NCI-H2107 (cell line): Measurements from ENCODE around the gene SWAP70.
"Not testable (repeated sequence)": the region's sequence is repeated elsewhere in the genome, so short reads cannot be mapped to it uniquely, and the experiment has no call there.

ENCODE experiments used
- DNase-seq: peaks from one replicate; lab custom pipeline; 2025; lab: John Stamatoyannopoulos, UW

The SWAP70 gene

GRCh38 chr11:9663699-9664275 lies at the start of gene SWAP70:
Gene SWAP70, plus strand, starts transcription at chr11:9664077. Its CDS starts 103 bp downstream, at chr11:9664180.
- no peak for DNase-seq

GRCh38 chr11:9615031-9615451 lies 48.8 kb upstream of the SWAP70 start:
- no peak for DNase-seq

GRCh38 chr11:9616042-9616675 lies 47.7 kb upstream of the SWAP70 start:
- DNase-seq = no peak

- no peak for DNase-seq
These were observed 47.0 kb upstream of the SWAP70 start for GRCh38 chr11:9616858-9617257.

GRCh38 chr11:9617940-9618339 lies 45.9 kb upstream of the SWAP70 start:
- no peak for DNase-seq

GRCh38 chr11:9619004-9619403 lies 44.9 kb upstream of the SWAP70 start:
- DNase-seq = no peak

GRCh38 chr11:9619971-9620370 lies 43.9 kb upstream of the SWAP70 start:
- no peak for DNase-seq

GRCh38 chr11:9622353-9622752 lies 41.5 kb upstream of the SWAP70 start:
- not testable (repeated sequence) for DNase-seq

- not testable (repeated sequence) for DNase-seq
These were observed 40.8 kb upstream of the SWAP70 start for GRCh38 chr11:9623053-9623452.

GRCh38 chr11:9624448-9624847 lies 39.4 kb upstream of the SWAP70 start:
- no peak for DNase-seq

GRCh38 chr11:9625162-9625561 lies 38.7 kb upstream of the SWAP70 start:
- no peak for DNase-seq

GRCh38 chr11:9625728-9626127 lies 38.1 kb upstream of the SWAP70 start:
- no peak for DNase-seq

GRCh38 chr11:9626496-9627394 lies 37.1 kb upstream of the SWAP70 start:
- DNase-seq = no peak

GRCh38 chr11:9629064-9629463 lies 34.8 kb upstream of the SWAP70 start:
- DNase-seq = no peak

- no peak for DNase-seq
These were observed 30.2 kb upstream of the SWAP70 start for GRCh38 chr11:9633679-9634078.

- DNase-seq = no peak
These were observed 27.2 kb upstream of the SWAP70 start for GRCh38 chr11:9636691-9637090.

GRCh38 chr11:9639099-9639498 lies 24.8 kb upstream of the SWAP70 start:
- DNase-seq = no peak

GRCh38 chr11:9639985-9640384 lies 23.9 kb upstream of the SWAP70 start:
- DNase-seq = no peak

GRCh38 chr11:9642894-9643293 lies 21.0 kb upstream of the SWAP70 start:
- DNase-seq = no peak

GRCh38 chr11:9643751-9644150 lies 20.1 kb upstream of the SWAP70 start:
- DNase-seq = no peak

GRCh38 chr11:9645881-9646280 lies 18.0 kb upstream of the SWAP70 start:
- no peak for DNase-seq

- no peak for DNase-seq
These were observed 17.6 kb upstream of the SWAP70 start for GRCh38 chr11:9646324-9646723.

GRCh38 chr11:9651481-9651880 lies 12.4 kb upstream of the SWAP70 start:
- DNase-seq = no peak
